ENCODE results near the gene OXSR1.

The OXSR1 gene

DNA sequence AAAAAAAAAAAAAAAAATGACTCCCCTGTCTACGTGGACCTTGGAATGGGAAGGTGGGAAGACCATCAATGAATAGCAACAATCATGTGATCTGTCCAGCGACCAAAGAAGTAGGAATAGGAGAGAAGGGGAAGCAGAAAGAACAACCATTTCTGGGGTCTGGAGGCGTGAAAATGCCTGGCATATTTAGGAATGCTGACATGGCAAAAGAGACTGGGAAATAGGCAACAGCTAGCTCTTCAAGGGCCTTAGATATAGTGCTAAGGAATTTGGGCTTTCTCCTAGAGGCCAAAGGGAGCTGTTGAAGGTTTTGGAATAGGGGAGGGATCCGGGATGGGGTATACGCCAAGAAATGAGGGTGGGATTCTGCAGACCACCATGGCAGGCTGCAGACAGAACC, 106.2 kb downstream of the OXSR1 start:
- H3K4me3 ChIP-seq (ENCODE audit: low read length): no peak overlapping the region
- DNase-seq (ENCODE audit: low read depth): no peak
- TF ChIP-seq CTCF (conservative IDR thresholded peaks at IDR 0.05; ENCODE audit: low read length): no peak

GRCh38 chr3:38274864-38275649, 109.7 kb downstream of the OXSR1 start:
- DNase-seq (ENCODE audit: low read depth): no peak
- no peak overlapping the region for H3K4me3 ChIP-seq (ENCODE audit: low read length)
- TF ChIP-seq CTCF (conservative IDR thresholded peaks at IDR 0.05; ENCODE audit: low read length): no peak

DNA sequence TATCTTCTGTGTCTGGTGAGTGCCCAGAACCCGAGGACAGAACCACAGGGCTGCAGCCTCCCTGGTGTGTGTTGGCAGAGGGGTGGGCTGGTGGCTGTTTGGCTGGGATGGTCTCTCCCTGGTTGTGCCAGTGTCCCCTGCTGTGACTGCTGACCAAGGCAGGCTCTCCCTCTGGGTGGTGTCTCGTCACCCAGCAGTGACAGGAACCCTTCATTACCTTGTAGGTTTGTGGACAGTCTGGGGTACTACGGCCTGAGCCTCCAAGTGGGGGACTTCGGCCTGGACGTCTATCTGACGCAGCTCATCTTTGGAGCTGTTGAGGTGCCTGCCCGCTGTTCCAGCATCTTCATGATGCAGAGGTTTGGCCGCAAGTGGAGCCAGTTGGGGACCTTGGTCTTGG, 110.3 kb downstream of the OXSR1 start:
- no peak for TF ChIP-seq CTCF (conservative IDR thresholded peaks at IDR 0.05; ENCODE audit: low read length)
- DNase-seq (ENCODE audit: low read depth): no peak
- no peak overlapping the region for H3K4me3 ChIP-seq (ENCODE audit: low read length)

GRCh38 chr3:38276081-38276916, 111.0 kb downstream of the OXSR1 start:
- no peak for TF ChIP-seq CTCF (conservative IDR thresholded peaks at IDR 0.05; ENCODE audit: low read length)
- no peak for DNase-seq (ENCODE audit: low read depth)
- no peak overlapping the region for H3K4me3 ChIP-seq (ENCODE audit: low read length)

GRCh38 chr3:38276917-38277630, 111.7 kb downstream of the OXSR1 start:
- no peak overlapping the region for H3K4me3 ChIP-seq (ENCODE audit: low read length)
- no peak for TF ChIP-seq CTCF (conservative IDR thresholded peaks at IDR 0.05; ENCODE audit: low read length)
- no peak for DNase-seq (ENCODE audit: low read depth)

GRCh38 chr3:38278841-38279240, 113.5 kb downstream of the OXSR1 start:
- no peak overlapping the region for H3K4me3 ChIP-seq (ENCODE audit: low read length)
- no peak for TF ChIP-seq CTCF (conservative IDR thresholded peaks at IDR 0.05; ENCODE audit: low read length)
- DNase-seq (ENCODE audit: low read depth): no peak
